ENCODE data around the gene LRRC70. TPM values are rescaled to one million over a fixed set of nuclear protein-coding genes. Genes with fewer than 3 reads are reported as not detected.

Gene LRRC70
- total RNA-seq, 8 experiments from 2014 or later: 0.58 to 4.3 (median 1.5) TPM

GRCh38 chr5:62597314-62597713, 18.7 kb downstream of the LRRC70 start:
- ATAC-seq (replicated peaks in 6 of 8): no peak
- no peak overlapping the region for H3K27ac ChIP-seq
- H3K4me3 ChIP-seq: no peak overlapping the region
- in situ Hi-C loops (cut with MboI; ENCODE audit: low pct_unique_long_range_greater_than_20kb in 2 of 9, low sequenced_read_pairs in 9 of 9, unreplicated experiment in 9 of 9): no loop called here
- 0 to 100% (median 94%) methylated on average over 1 to 2 of the region's 2 CpGs; no CpG with 5 or more reads in 1 of the 10 experiments for WGBS, 10 experiments
- no peaks in the 10 kb centered on the region for H3K4me1 ChIP-seq (replicated peaks in 1 of 2)

- in situ Hi-C loops (cut with MboI; ENCODE audit: low pct_unique_long_range_greater_than_20kb in 2 of 9, low sequenced_read_pairs in 9 of 9, unreplicated experiment in 9 of 9): no loop called here
- Histone ChIP-seq H3K4me3 (no peak overlapping the region), H3K4me1 (replicated peaks in 1 of 2) (no peaks in the 10 kb centered on the region), H3K27ac (no peak overlapping the region)
- ATAC-seq (replicated peaks in 6 of 8): no peak
- 33 to 100% (median 82%) methylated on average over 1 to 3 of the region's 3 CpGs; no CpG with 5 or more reads in 1 of the 10 experiments for WGBS, 10 experiments
Measured at GRCh38 chr5:62600560-62601252, 22.1 kb downstream of the LRRC70 start.

GRCh38 chr5:62603934-62604333, 25.3 kb downstream of the LRRC70 start:
- Histone ChIP-seq H3K4me3 (no peak overlapping the region), H3K27ac (no peak overlapping the region), H3K4me1 (replicated peaks in 1 of 2) (no peaks in the 10 kb centered on the region)
- in situ Hi-C loops (cut with MboI; ENCODE audit: low pct_unique_long_range_greater_than_20kb in 2 of 9, low sequenced_read_pairs in 9 of 9, unreplicated experiment in 9 of 9): no loop called here
- ATAC-seq (replicated peaks in 6 of 8): no peak
- WGBS, 10 experiments: 83 to 100% (median 100%) methylated on average over 1 to 5 of the region's 5 CpGs

- H3K4me1 ChIP-seq (replicated peaks in 1 of 2): no peaks in the 10 kb centered on the region
- in situ Hi-C loops (cut with MboI; ENCODE audit: low pct_unique_long_range_greater_than_20kb in 2 of 9, low sequenced_read_pairs in 9 of 9, unreplicated experiment in 9 of 9): no loop called here
- ATAC-seq (replicated peaks in 6 of 8): no peak
- no peak overlapping the region for H3K4me3 ChIP-seq
- 80 to 100% (median 100%) methylated on average over 1 to 4 of the region's 4 CpGs; no CpG with 5 or more reads in 1 of the 10 experiments for WGBS, 10 experiments
- H3K27ac ChIP-seq: no peak overlapping the region
Measured at GRCh38 chr5:62605638-62606037, 27.0 kb downstream of the LRRC70 start.

- H3K4me3 ChIP-seq: no peak overlapping the region
- WGBS, 10 experiments: 57 to 100% (median 100%) methylated on average over 1 of the region's 1 CpG; no CpG with 5 or more reads in 4 of the 10 experiments
- H3K4me1 ChIP-seq (replicated peaks in 1 of 2): no peaks in the 10 kb centered on the region
- H3K27ac ChIP-seq: no peak overlapping the region
- in situ Hi-C loops (cut with MboI; ENCODE audit: low pct_unique_long_range_greater_than_20kb in 2 of 9, low sequenced_read_pairs in 9 of 9, unreplicated experiment in 9 of 9): no loop called here
- peak in 1 of 8 experiments; percentile 16 for ATAC-seq (replicated peaks in 6 of 8)
Measured at GRCh38 chr5:62606878-62607277, 28.3 kb downstream of the LRRC70 start.

GRCh38 chr5:62607615-62608014, 29.0 kb downstream of the LRRC70 start:
- in situ Hi-C loops (cut with MboI; ENCODE audit: low pct_unique_long_range_greater_than_20kb in 2 of 9, low sequenced_read_pairs in 9 of 9, unreplicated experiment in 9 of 9): no loop called here
- no peaks in the 10 kb centered on the region for H3K4me1 ChIP-seq (replicated peaks in 1 of 2)
- H3K27ac ChIP-seq: no peak overlapping the region
- WGBS, 10 experiments: 87 to 100% (median 96%) methylated on average over 1 to 4 of the region's 4 CpGs; no CpG with 5 or more reads in 2 of the 10 experiments
- no peak for ATAC-seq (replicated peaks in 6 of 8)
- H3K4me3 ChIP-seq: no peak overlapping the region

- Histone ChIP-seq H3K4me1 (replicated peaks in 1 of 2) (no peaks in the 10 kb centered on the region), H3K4me3 (no peak overlapping the region), H3K27ac (no peak overlapping the region)
- in situ Hi-C loops (cut with MboI; ENCODE audit: low pct_unique_long_range_greater_than_20kb in 2 of 9, low sequenced_read_pairs in 9 of 9, unreplicated experiment in 9 of 9): no loop called here
- ATAC-seq (replicated peaks in 6 of 8): no peak
- whole genome bisulfite sequencing, 10 experiments: 44 to 100% (median 92%) methylated on average over 1 to 7 of the region's 7 CpGs
Measured at GRCh38 chr5:62608529-62609511, 30.2 kb downstream of the LRRC70 start.

GRCh38 chr5:62614355-62614754, 35.7 kb downstream of the LRRC70 start:
- ATAC-seq (replicated peaks in 6 of 8): no peak
- Histone ChIP-seq H3K27ac (no peak overlapping the region), H3K4me3 (no peak overlapping the region), H3K4me1 (replicated peaks in 1 of 2) (no peaks in the 10 kb centered on the region)
- in situ Hi-C loops (cut with MboI; ENCODE audit: low pct_unique_long_range_greater_than_20kb in 2 of 9, low sequenced_read_pairs in 9 of 9, unreplicated experiment in 9 of 9): no loop called here
- 80 to 100% (median 97%) methylated on average over 1 to 7 of the region's 8 CpGs; no CpG with 5 or more reads in 2 of the 10 experiments for WGBS, 10 experiments

- Histone ChIP-seq H3K4me1 (replicated peaks in 1 of 2) (no peaks in the 10 kb centered on the region), H3K4me3 (no peak overlapping the region), H3K27ac (no peak overlapping the region)
- in situ Hi-C loops (cut with MboI; ENCODE audit: low pct_unique_long_range_greater_than_20kb in 2 of 9, low sequenced_read_pairs in 9 of 9, unreplicated experiment in 9 of 9): no loop called here
- 83 to 100% (median 100%) methylated on average over 1 to 2 of the region's 2 CpGs for WGBS, 10 experiments
- ATAC-seq (replicated peaks in 6 of 8): no peak
Measured at GRCh38 chr5:62616615-62617277, 38.1 kb downstream of the LRRC70 start.

- in situ Hi-C loops (cut with MboI; ENCODE audit: low pct_unique_long_range_greater_than_20kb in 2 of 9, low sequenced_read_pairs in 9 of 9, unreplicated experiment in 9 of 9): no loop called here
- Histone ChIP-seq H3K27ac (no peak overlapping the region), H3K4me3 (no peak overlapping the region), H3K4me1 (replicated peaks in 1 of 2) (no peaks in the 10 kb centered on the region)
- ATAC-seq (replicated peaks in 6 of 8): no peak
Measured at GRCh38 chr5:62617943-62618342, 39.3 kb downstream of the LRRC70 start.

GRCh38 chr5:62620761-62621160, 42.1 kb downstream of the LRRC70 start:
- 55 to 100% (median 77%) methylated on average over 3 to 5 of the region's 5 CpGs for WGBS, 10 experiments
- no peak overlapping the region for H3K27ac ChIP-seq
- ATAC-seq (replicated peaks in 6 of 8): no peak

GRCh38 chr5:62621280-62621679, 42.7 kb downstream of the LRRC70 start:
- H3K27ac ChIP-seq: no peak overlapping the region
- no peak overlapping the region for H3K4me3 ChIP-seq
- no peaks in the 10 kb centered on the region for H3K4me1 ChIP-seq (replicated peaks in 1 of 2)
- peak in 1 of 8 experiments; percentile 46 for ATAC-seq (replicated peaks in 6 of 8)
- in situ Hi-C loops (cut with MboI; ENCODE audit: low pct_unique_long_range_greater_than_20kb in 2 of 9, low sequenced_read_pairs in 9 of 9, unreplicated experiment in 9 of 9): no loop called here
- 48 to 100% (median 83%) methylated on average over 1 to 6 of the region's 6 CpGs; no CpG with 5 or more reads in 3 of the 10 experiments for WGBS, 10 experiments

More at GRCh38 chr5:62620761-62621160, 42.1 kb downstream of the LRRC70 start:
- in situ Hi-C loops (cut with MboI; ENCODE audit: low pct_unique_long_range_greater_than_20kb in 2 of 9, low sequenced_read_pairs in 9 of 9, unreplicated experiment in 9 of 9): no loop called here
- H3K4me3 ChIP-seq: no peak overlapping the region
- H3K4me1 ChIP-seq (replicated peaks in 1 of 2): no peaks in the 10 kb centered on the region

GRCh38 chr5:62623271-62623670, 44.7 kb downstream of the LRRC70 start:
- no peak for ATAC-seq (replicated peaks in 6 of 8)
- Histone ChIP-seq H3K4me1 (replicated peaks in 1 of 2) (no peaks in the 10 kb centered on the region), H3K27ac (no peak overlapping the region), H3K4me3 (no peak overlapping the region)
- WGBS, 10 experiments: 57 to 100% (median 100%) methylated on average over 1 of the region's 1 CpG; no CpG with 5 or more reads in 2 of the 10 experiments
- in situ Hi-C loops (cut with MboI; ENCODE audit: low pct_unique_long_range_greater_than_20kb in 2 of 9, low sequenced_read_pairs in 9 of 9, unreplicated experiment in 9 of 9): no loop called here

Data from motor neuron (in vitro differentiated cells).